Endothelial cell of umbilical vein (primary cell): ENCODE results near the gene CTU2. TPM values are rescaled to one million over a fixed set of nuclear protein-coding genes. Genes with fewer than 3 reads are reported as not detected.

Source experiments
- BruUV-seq: library from RNA; stranded (reverse); fragments of 400-500 nt; replicated peaks from 2 replicates; lab custom pipeline; 2021; lab: Mats Ljungman, UMichigan
- CTCF ChIA-PET: fragments of 300-600, 350-600 bp; sonication (Branson Sonifier 250); formaldehyde crosslinking; loops from one replicate; lab custom pipeline; 2021; ENCODE audit warnings: antibody characterized with exemption, inconsistent platforms; lab: Charles Lee
- POLR2A ChIA-PET: fragments of 300-600, 350-600 bp; sonication (Branson Sonifier 250); formaldehyde crosslinking; loops from one replicate; lab custom pipeline; 2021; ENCODE audit warnings: antibody characterized with exemption, inconsistent platforms; lab: Charles Lee
- DNase-seq: peaks from one replicate; pipeline ENCODE4 v3.0.0-alpha.2; 2011; ENCODE audit warnings: low read depth, low spot score
- FAIRE-seq: peaks from 2 replicates; lab custom pipeline; 2011; peaks lifted over from hg19 to GRCh38; lab: Jason Lieb, UNC
- H2AFZ ChIP-seq: 2 replicates; pipeline ENCODE4 v1.6.0; 2012; ENCODE audit warnings: low read depth, low read length, control low read depth, inconsistent platforms
- H3K27ac ChIP-seq: 2 replicates; pipeline ENCODE4 v1.5.1; 2011; ENCODE audit warnings: low read depth, mild to moderate bottlenecking, control low read depth, low read length, moderate library complexity; ENCODE audit not compliant: insufficient read depth
- H3K27me3 ChIP-seq, 2 experiments: 2 replicates each; pipeline versions ENCODE4 v1.6.0 to v1.6.1; 2011; ENCODE audit warnings: low read length in 2 of 2, mixed read lengths in 1 of 2; ENCODE audit not compliant: control insufficient read depth in 2 of 2, insufficient read depth in 2 of 2
- H3K36me3 ChIP-seq, 2 experiments: 2 replicates in 1 of 2; 3 replicates in 1 of 2; pipeline ENCODE4 v1.5.1; 2011; ENCODE audit warnings: low read length in 2 of 2, mild to moderate bottlenecking in 1 of 2, moderate library complexity in 1 of 2; ENCODE audit not compliant: control insufficient read depth in 2 of 2, insufficient read depth in 2 of 2; ENCODE audit errors: extremely low read depth in 1 of 2
- H3K4me1 ChIP-seq: 3 replicates; pipeline ENCODE4 v1.5.1; 2011; ENCODE audit warnings: mild to moderate bottlenecking, low read length; ENCODE audit not compliant: control insufficient read depth, insufficient read depth; ENCODE audit errors: extremely low read depth
- H3K4me2 ChIP-seq: 2 replicates; pipeline ENCODE4 v1.6.1; 2011; ENCODE audit warnings: low read length, control low read depth, mixed read lengths; ENCODE audit not compliant: insufficient read depth
- H3K4me3 ChIP-seq, 3 experiments: fragments of 200-600 bp in 1 of 3; sonication (generic), shearing (Covaris generic) in 1 of 3; replicated peaks in 1 of 3; 2 replicates each; pipeline ENCODE4 v1.5.1; 2011 to 2016; ENCODE audit warnings: control low read depth in 3 of 3, low read length in 3 of 3, mild to moderate bottlenecking in 2 of 3, inconsistent platforms in 1 of 3, low read depth in 1 of 3, moderate library complexity in 1 of 3; ENCODE audit not compliant: insufficient read depth in 1 of 3
- H3K79me2 ChIP-seq: 2 replicates; pipeline ENCODE4 v1.6.0; 2012; ENCODE audit warnings: low read length, inconsistent platforms; ENCODE audit not compliant: control insufficient read depth, insufficient read depth
- H3K9ac ChIP-seq: replicated peaks from 2 replicates; pipeline ENCODE3; 2011; ENCODE audit warnings: low read length, control low read depth; ENCODE audit not compliant: insufficient read depth; ENCODE audit errors: extremely low read depth
- H3K9me1 ChIP-seq: replicated peaks from 3 replicates; pipeline ENCODE4 v1.6.0; 2011; ENCODE audit warnings: mild to moderate bottlenecking, low read length; ENCODE audit not compliant: control insufficient read depth, insufficient read depth; ENCODE audit errors: extremely low read depth
- H3K9me3 ChIP-seq: replicated peaks from 2 replicates; pipeline ENCODE4 v1.5.1; 2012; ENCODE audit warnings: low read length, inconsistent platforms; ENCODE audit not compliant: control insufficient read depth, insufficient read depth
- H4K20me1 ChIP-seq: replicated peaks from 2 replicates; pipeline ENCODE3; 2011; ENCODE audit warnings: mild to moderate bottlenecking, low read length; ENCODE audit not compliant: control insufficient read depth, insufficient read depth; ENCODE audit errors: extremely low read depth
- EZH2 ChIP-seq: IDR thresholded peaks from 2 replicates; pipeline ENCODE4 v1.6.1; 2012; ENCODE audit warnings: borderline replicate concordance, low read depth, mild to moderate bottlenecking, moderate library complexity, low read length, inconsistent platforms; ENCODE audit not compliant: severe bottlenecking
- FOS ChIP-seq: IDR thresholded peaks from 2 replicates; pipeline ENCODE4 v1.6.1; 2011; ENCODE audit warnings: mild to moderate bottlenecking, low read length, moderate library complexity, borderline replicate concordance; ENCODE audit not compliant: insufficient read depth
- GATA2 ChIP-seq: IDR thresholded peaks from 2 replicates; pipeline ENCODE4 v1.7.0; 2011; ENCODE audit warnings: low read depth, mild to moderate bottlenecking, moderate library complexity, mixed read lengths, low read length; ENCODE audit not compliant: insufficient read length, insufficient read depth
- JUN ChIP-seq: IDR thresholded peaks from 2 replicates; pipeline ENCODE4 v1.6.1; 2011; ENCODE audit warnings: borderline replicate concordance, low read depth; ENCODE audit not compliant: insufficient read length, insufficient read depth
- MYC ChIP-seq: IDR thresholded peaks from one replicate; pipeline ENCODE4 v1.6.1; 2011; ENCODE audit warnings: mild to moderate bottlenecking, low read depth, low read length
- POLR2A ChIP-seq: IDR thresholded peaks from 2 replicates; pipeline ENCODE4 v1.6.1; 2012; ENCODE audit warnings: low read depth, mild to moderate bottlenecking, control low read depth, low read length
- POLR2AphosphoS5 ChIP-seq: IDR thresholded peaks from 2 replicates; pipeline ENCODE4 v1.6.1; 2012; ENCODE audit warnings: low read depth, mild to moderate bottlenecking, control low read depth, low read length, moderate library complexity; ENCODE audit not compliant: insufficient read depth
- dilution Hi-C: fragments of 300-500 bp; cut with MboI; formaldehyde crosslinking; loops from one replicate; pipeline ENCODE4 v1.15.0; 2019; ENCODE audit warnings: low sequenced_read_pairs; ENCODE audit not compliant: extremely low pct_ligation_motif_present
- intact Hi-C: fragments of 100-400 bp; cut with micrococcal nuclease; formaldehyde crosslinking; loops from one replicate; pipeline ENCODE4 v1.10.0; 2022
- polyA plus RNA-seq, 4 experiments: library from polyadenylated mRNA; depleted of rRNA in 3 of 4; stranded (reverse) in 3 of 4; unstranded in 1 of 4; fragments of >200 nt; gene quantifications; 2 replicates each; pipeline versions ENCODE4 v1.2.1 to v1.2.3, GENCODE V29; 2011 to 2012; ENCODE audit warnings: missing spikeins in 1 of 4
- total RNA-seq: library from RNA; stranded (reverse); gene quantifications from 2 replicates; pipeline ENCODE4 v1.2.3, GENCODE V29; 2021
- TF ChIP-seq, protein P1 (sequence below): IDR thresholded peaks from 2 replicates; pipeline ENCODE4 v1.6.1; 2011; ENCODE audit not compliant: insufficient read depth, insufficient read length
- TF ChIP-seq, protein P2 (sequence below), 2 donors: IDR thresholded peaks; 1 replicate in 1 of 2; 2 replicates in 1 of 2; pipeline ENCODE4 v1.5.1; 2011; ENCODE audit warnings: low read length in 2 of 2, mild to moderate bottlenecking in 2 of 2, moderate library complexity in 2 of 2, control low read depth in 1 of 2, inconsistent platforms in 1 of 2, low read depth in 1 of 2; ENCODE audit not compliant: insufficient read depth in 1 of 2; ENCODE audit errors: extremely low read depth in 1 of 2

CTU2 gene
- total and polyA plus RNA-seq, 2 donors (not counting 3 experiments of a cell fraction or from before 2014, with no cell fraction given) = 26.1 to 33.7 TPM

DNA sequence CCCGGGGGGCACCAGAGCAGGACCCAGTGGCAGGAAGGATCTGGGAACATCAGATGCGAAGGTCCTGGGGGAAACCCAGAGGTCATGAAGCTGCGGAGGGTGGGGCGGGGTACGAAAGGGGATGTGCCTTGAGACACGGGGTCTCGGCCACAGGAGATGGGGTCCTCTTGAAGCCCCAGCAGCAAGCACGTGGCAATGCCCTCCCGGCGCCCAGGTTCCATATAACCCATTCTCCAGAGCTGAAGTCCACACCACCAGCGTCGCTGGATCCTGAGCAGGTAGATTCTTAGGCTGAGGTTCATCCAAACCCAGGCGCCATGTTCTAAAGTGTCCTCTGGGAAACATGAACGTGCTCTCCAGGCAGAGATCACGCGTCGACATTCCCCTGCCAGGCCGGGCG is 57.8 kb downstream of the CTU2 start:
- Histone ChIP-seq H3K9me1 (no peaks in the 10 kb centered on the region), H3K4me2 (no peak overlapping the region), H3K9me3 (no peaks in the 10 kb centered on the region), H3K27me3 (no peaks in the 10 kb centered on the region), H3K79me2 (peaks cover 95% of the 10 kb centered on the region), H3K27ac (no peak overlapping the region), H3K4me3 (no peak overlapping the region), H4K20me1 (no peaks in the 10 kb centered on the region), H3K36me3 (peaks cover 0 to 14% of the 10 kb centered on the region in 2 experiments), H2AFZ (no peak overlapping the region), H3K9ac (no peak overlapping the region), H3K4me1 (peaks cover 26% of the 10 kb centered on the region)
- POLR2A ChIA-PET = no interaction called here
- intact Hi-C loops (no loop called here), dilution Hi-C loops (no loop called here)
- DNase-seq (no peak), FAIRE-seq (no peak)
- CTCF ChIA-PET = interaction anchor here (1.0 to 1.7 kb wide), 2 partner anchors 19 to 27 kb away, joined by 3 to 6 read pairs; no protein-coding TSS in a partner anchor
- TF ChIP-seq POLR2A (no peak), JUN (no peak), EZH2 (no peak), GATA2 (no peak), FOS (no peak), POLR2AphosphoS5 (no peak), MYC (no peak)
- TF ChIP-seq, protein P1, sequence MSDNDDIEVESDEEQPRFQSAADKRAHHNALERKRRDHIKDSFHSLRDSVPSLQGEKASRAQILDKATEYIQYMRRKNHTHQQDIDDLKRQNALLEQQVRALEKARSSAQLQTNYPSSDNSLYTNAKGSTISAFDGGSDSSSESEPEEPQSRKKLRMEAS = no peak
- TF ChIP-seq, protein P2, sequence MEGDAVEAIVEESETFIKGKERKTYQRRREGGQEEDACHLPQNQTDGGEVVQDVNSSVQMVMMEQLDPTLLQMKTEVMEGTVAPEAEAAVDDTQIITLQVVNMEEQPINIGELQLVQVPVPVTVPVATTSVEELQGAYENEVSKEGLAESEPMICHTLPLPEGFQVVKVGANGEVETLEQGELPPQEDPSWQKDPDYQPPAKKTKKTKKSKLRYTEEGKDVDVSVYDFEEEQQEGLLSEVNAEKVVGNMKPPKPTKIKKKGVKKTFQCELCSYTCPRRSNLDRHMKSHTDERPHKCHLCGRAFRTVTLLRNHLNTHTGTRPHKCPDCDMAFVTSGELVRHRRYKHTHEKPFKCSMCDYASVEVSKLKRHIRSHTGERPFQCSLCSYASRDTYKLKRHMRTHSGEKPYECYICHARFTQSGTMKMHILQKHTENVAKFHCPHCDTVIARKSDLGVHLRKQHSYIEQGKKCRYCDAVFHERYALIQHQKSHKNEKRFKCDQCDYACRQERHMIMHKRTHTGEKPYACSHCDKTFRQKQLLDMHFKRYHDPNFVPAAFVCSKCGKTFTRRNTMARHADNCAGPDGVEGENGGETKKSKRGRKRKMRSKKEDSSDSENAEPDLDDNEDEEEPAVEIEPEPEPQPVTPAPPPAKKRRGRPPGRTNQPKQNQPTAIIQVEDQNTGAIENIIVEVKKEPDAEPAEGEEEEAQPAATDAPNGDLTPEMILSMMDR (IDR thresholded peaks at IDR 0.05; ENCODE audit: extremely low read depth in 1 of 2, insufficient read depth in 1 of 2, low read depth in 1 of 2, low read length in 2 of 2) = no peak
- BruUV-seq = no TSS peak
